Measurements from ENCODE around the gene MMD2.
"Not testable (repeated sequence)": the region's sequence is repeated elsewhere in the genome, so short reads cannot be mapped to it uniquely, and the experiment has no call there.

The MMD2 gene

GRCh38 chr7:4893929-4894475 is 65.0 kb downstream of the MMD2 start:
- TF ChIP-seq OSR1 (CRISPR knock-in tag; IDR thresholded peaks at IDR 0.05): no peak
- no peak for TF ChIP-seq ARNTL (CRISPR knock-in tag; IDR thresholded peaks at IDR 0.05; ENCODE audit: borderline replicate concordance, low read depth)
- no peak for TF ChIP-seq TSHZ2 (CRISPR knock-in tag; IDR thresholded peaks at IDR 0.05)
- no peak for TF ChIP-seq ESRRG (CRISPR knock-in tag; IDR thresholded peaks at IDR 0.05)
- no peak for TF ChIP-seq ZFP3 (CRISPR knock-in tag; IDR thresholded peaks at IDR 0.05)
- TF ChIP-seq SNAI2 (CRISPR knock-in tag; IDR thresholded peaks at IDR 0.05): no peak
- no peak for ATAC-seq

GRCh38 chr7:4893188-4893587 is 65.8 kb downstream of the MMD2 start:
- ATAC-seq: not testable (repeated sequence)

- ATAC-seq: not testable (repeated sequence)
Observed at GRCh38 chr7:4891522-4891921, 67.5 kb downstream of the MMD2 start.

- no peak for TF ChIP-seq ESRRG (CRISPR knock-in tag; IDR thresholded peaks at IDR 0.05)
- TF ChIP-seq CSDC2 (CRISPR knock-in tag; IDR thresholded peaks at IDR 0.05): no peak
- TF ChIP-seq CREB5 (CRISPR knock-in tag; IDR thresholded peaks at IDR 0.05; ENCODE audit: low read depth): no peak
- TF ChIP-seq TCF4 (CRISPR knock-in tag; IDR thresholded peaks at IDR 0.05; ENCODE audit: borderline replicate concordance): no peak
- TF ChIP-seq OSR1 (CRISPR knock-in tag; IDR thresholded peaks at IDR 0.05): no peak
- TF ChIP-seq ARNTL (CRISPR knock-in tag; IDR thresholded peaks at IDR 0.05; ENCODE audit: borderline replicate concordance, low read depth): no peak
- no peak for TF ChIP-seq ZFP30 (CRISPR knock-in tag; IDR thresholded peaks at IDR 0.05)
- no peak for TF ChIP-seq GLIS3 (CRISPR knock-in tag; IDR thresholded peaks at IDR 0.05)
- TF ChIP-seq ISL1 (CRISPR knock-in tag; IDR thresholded peaks at IDR 0.05): no peak
- no peak for TF ChIP-seq BACH2 (CRISPR knock-in tag; IDR thresholded peaks at IDR 0.05; ENCODE audit: borderline replicate concordance)
- TF ChIP-seq ZNF70 (CRISPR knock-in tag; IDR thresholded peaks at IDR 0.05): no peak
- no peak for TF ChIP-seq RARB (CRISPR knock-in tag; IDR thresholded peaks at IDR 0.05)
- TF ChIP-seq SNAI2 (CRISPR knock-in tag; IDR thresholded peaks at IDR 0.05): no peak
- no peak for TF ChIP-seq TSHZ2 (CRISPR knock-in tag; IDR thresholded peaks at IDR 0.05)
- no peak for TF ChIP-seq ZNF565 (CRISPR knock-in tag; conservative IDR thresholded peaks at IDR 0.05; ENCODE audit: low read depth)
- TF ChIP-seq ZNF8 (CRISPR knock-in tag; IDR thresholded peaks at IDR 0.05): no peak
- no peak for TF ChIP-seq ZC3H10 (CRISPR knock-in tag; IDR thresholded peaks at IDR 0.05)
- no peak for ATAC-seq
Observed at GRCh38 chr7:4889682-4890081, 69.3 kb downstream of the MMD2 start.

- no peak for ATAC-seq
- TF ChIP-seq PPARA (CRISPR knock-in tag; IDR thresholded peaks at IDR 0.05; ENCODE audit: borderline replicate concordance) (no peak), POU6F1 (CRISPR knock-in tag; IDR thresholded peaks at IDR 0.05; ENCODE audit: borderline replicate concordance, low read depth) (no peak), ARNTL (CRISPR knock-in tag; IDR thresholded peaks at IDR 0.05; ENCODE audit: borderline replicate concordance, low read depth) (no peak), ESRRG (CRISPR knock-in tag; IDR thresholded peaks at IDR 0.05) (no peak), CSRNP3 (CRISPR knock-in tag; IDR thresholded peaks at IDR 0.05) (no peak), TOX (CRISPR knock-in tag; IDR thresholded peaks at IDR 0.05; ENCODE audit: borderline replicate concordance) (no peak), ZFP3 (CRISPR knock-in tag; IDR thresholded peaks at IDR 0.05) (no peak)
Observed at GRCh38 chr7:4888161-4888560, 70.8 kb downstream of the MMD2 start.

Data from SK-N-SH treated with all-trans-retinoic acid at 6 μM for 48 hours (cell line).